IMR-90 (cell line): ENCODE results near the gene RECQL5. TPM values are rescaled to one million over a fixed set of nuclear protein-coding genes. Genes with fewer than 3 reads are reported as not detected.

Experiments
- ATAC-seq: fragments of 200-7000 bp; cut with Tn5 transposase; 2 replicates; pipeline ENCODE4 v1.9.1; 2020; ENCODE audit warnings: low read depth, mild to moderate bottlenecking, moderate library complexity
- BruUV-seq: library from RNA; stranded (reverse); fragments of 400-500 nt; replicated peaks from 2 replicates; lab custom pipeline; 2021; lab: Mats Ljungman, UMichigan
- CTCF ChIA-PET: fragments of 300-600 bp; formaldehyde crosslinking; extraction: SDS; loops from one replicate; lab custom pipeline; 2021; ENCODE audit warnings: antibody characterized with exemption; lab: Yijun Ruan, JAX
- POLR2A ChIA-PET: fragments of 300-600 bp; sonication (Branson Sonifier 250); formaldehyde crosslinking; loops from one replicate; lab custom pipeline; 2022; ENCODE audit warnings: antibody characterized with exemption; ENCODE audit not compliant: unreplicated experiment; lab: Charles Lee
- DNase-seq: peaks from one replicate; pipeline ENCODE4 v3.0.0; 2013
- H2AFZ ChIP-seq: replicated peaks from 2 replicates; pipeline ENCODE3; 2013; ENCODE audit warnings: low read length, mild to moderate bottlenecking; ENCODE audit not compliant: poor library complexity
- H2AK5ac ChIP-seq: 2 replicates; pipeline ENCODE4 v1.6.1; 2013; ENCODE audit warnings: low read depth, low read length, inconsistent platforms
- H2AK9ac ChIP-seq: replicated peaks from 2 replicates; pipeline ENCODE3; 2013; ENCODE audit warnings: mild to moderate bottlenecking, low read depth, low read length, moderate library complexity; ENCODE audit not compliant: poor library complexity
- H2BK120ac ChIP-seq: 2 replicates; pipeline ENCODE4 v1.6.1; 2013; ENCODE audit warnings: low read depth, low read length, inconsistent platforms
- H2BK15ac ChIP-seq: 3 replicates; pipeline ENCODE4 v1.6.1; 2013; ENCODE audit warnings: low read depth, low read length, inconsistent platforms
- H2BK20ac ChIP-seq: 2 replicates; pipeline ENCODE4 v1.6.1; 2013; ENCODE audit warnings: low read depth, mild to moderate bottlenecking, inconsistent platforms, low read length, moderate library complexity
- H2BK5ac ChIP-seq: 2 replicates; pipeline ENCODE4 v1.6.1; 2013; ENCODE audit warnings: mild to moderate bottlenecking, low read depth, low read length, inconsistent platforms; ENCODE audit not compliant: poor library complexity, severe bottlenecking
- H3K14ac ChIP-seq: replicated peaks from 2 replicates; pipeline ENCODE4 v1.6.1; 2013; ENCODE audit warnings: low read depth, low read length, inconsistent platforms
- H3K18ac ChIP-seq: 2 replicates; pipeline ENCODE4 v1.6.1; 2013; ENCODE audit warnings: low read depth, low read length, control low read depth
- H3K23ac ChIP-seq: 2 replicates; pipeline ENCODE4 v1.6.1; 2013; ENCODE audit warnings: low read depth, low read length, inconsistent platforms
- H3K27ac ChIP-seq: 2 replicates; pipeline ENCODE4 v1.5.1; 2013; ENCODE audit warnings: mild to moderate bottlenecking, control low read depth, low read length; ENCODE audit not compliant: insufficient read depth
- H3K27me3 ChIP-seq: 2 replicates; pipeline ENCODE4 v1.6.1; 2013; ENCODE audit warnings: low read length; ENCODE audit not compliant: control insufficient read depth, insufficient read depth
- H3K36me3 ChIP-seq: 2 replicates; pipeline ENCODE4 v1.6.1; 2013; ENCODE audit warnings: low read length, mixed read lengths; ENCODE audit not compliant: control insufficient read depth, insufficient read depth
- H3K4ac ChIP-seq: 2 replicates; pipeline ENCODE4 v1.6.1; 2013; ENCODE audit warnings: low read depth, low read length, inconsistent platforms
- H3K4me1 ChIP-seq: 2 replicates; pipeline ENCODE4 v1.6.1; 2013; ENCODE audit warnings: low read length, mixed read lengths; ENCODE audit not compliant: control insufficient read depth, insufficient read depth
- H3K4me2 ChIP-seq: 2 replicates; pipeline ENCODE4 v1.6.1; 2013; ENCODE audit warnings: low read depth, mild to moderate bottlenecking, control low read depth, low read length, moderate library complexity
- H3K4me3 ChIP-seq: 2 replicates; pipeline ENCODE4 v1.5.1; 2013; ENCODE audit warnings: low read depth, mild to moderate bottlenecking, control low read depth, low read length, moderate library complexity; ENCODE audit not compliant: insufficient read depth
- H3K56ac ChIP-seq: 2 replicates; pipeline ENCODE4 v1.6.1; 2013; ENCODE audit warnings: low read length, inconsistent platforms; ENCODE audit not compliant: insufficient read depth; ENCODE audit errors: extremely low read depth
- H3K79me1 ChIP-seq, 2 experiments: 2 replicates each; pipeline ENCODE4 v1.6.1; 2013; ENCODE audit warnings: low read length in 2 of 2, inconsistent platforms in 1 of 2, low read depth in 1 of 2
- H3K9ac ChIP-seq: 2 replicates; pipeline ENCODE4 v1.6.1; 2013; ENCODE audit warnings: low read depth, low read length, control low read depth
- H3K9me1 ChIP-seq: 2 replicates; pipeline ENCODE4 v1.6.1; 2013; ENCODE audit warnings: low read length, inconsistent platforms; ENCODE audit not compliant: insufficient read depth
- H3K9me3 ChIP-seq: 2 replicates; pipeline ENCODE4 v1.6.1; 2013; ENCODE audit warnings: low read length; ENCODE audit not compliant: control insufficient read depth, insufficient read depth
- H4K20me1 ChIP-seq: 2 replicates; pipeline ENCODE4 v1.6.1; 2013; ENCODE audit warnings: low read length, inconsistent platforms; ENCODE audit not compliant: insufficient read depth
- H4K5ac ChIP-seq: 2 replicates; pipeline ENCODE4 v1.6.1; 2013; ENCODE audit warnings: mild to moderate bottlenecking, low read depth, low read length, control low read depth
- H4K8ac ChIP-seq, 2 experiments: 2 replicates each; pipeline ENCODE4 v1.6.1; 2013; ENCODE audit warnings: low read depth in 2 of 2, low read length in 2 of 2, control low read depth in 1 of 2, inconsistent platforms in 1 of 2
- H4K91ac ChIP-seq: 2 replicates; pipeline ENCODE4 v1.6.1; 2013; ENCODE audit warnings: low read depth, low read length, inconsistent platforms; ENCODE audit not compliant: insufficient read depth
- BHLHE40 ChIP-seq: fragments of 150-350 bp; IDR thresholded peaks from 2 replicates; pipeline ENCODE4 v1.6.1; 2016; ENCODE audit warnings: mild to moderate bottlenecking, low read depth, low read length
- CEBPB ChIP-seq: IDR thresholded peaks from 2 replicates; pipeline ENCODE4 v1.6.1; 2012; ENCODE audit warnings: low read depth, low read length, improper control_type of control experiment
- CHD1 ChIP-seq: IDR thresholded peaks from 2 replicates; pipeline ENCODE4 v1.6.1; 2012; ENCODE audit warnings: low read depth, low read length, improper control_type of control experiment
- MAFK ChIP-seq: IDR thresholded peaks from 2 replicates; pipeline ENCODE4 v1.6.1; 2012; ENCODE audit warnings: low read depth, low read length, improper control_type of control experiment
- MAZ ChIP-seq: IDR thresholded peaks from 2 replicates; pipeline ENCODE4 v1.6.1; 2012; ENCODE audit warnings: low read depth, mild to moderate bottlenecking, low read length, improper control_type of control experiment, moderate library complexity, borderline replicate concordance
- NFE2L2 ChIP-seq: fragments of 150-350 bp; IDR thresholded peaks from 2 replicates; pipeline ENCODE4 v1.6.1; 2016; ENCODE audit warnings: low read depth, mild to moderate bottlenecking, low read length
- POLR2A ChIP-seq: IDR thresholded peaks from 2 replicates; pipeline ENCODE4 v1.6.1; 2012; ENCODE audit warnings: mild to moderate bottlenecking, low read depth, low read length
- RAD21 ChIP-seq: IDR thresholded peaks from 2 replicates; pipeline ENCODE4 v1.6.1; 2012; ENCODE audit warnings: low read length, improper control_type of control experiment
- RCOR1 ChIP-seq: IDR thresholded peaks from 2 replicates; pipeline ENCODE4 v1.6.1; 2012; ENCODE audit warnings: mild to moderate bottlenecking, low read length, improper control_type of control experiment; ENCODE audit not compliant: insufficient replicate concordance
- RFX5 ChIP-seq: IDR thresholded peaks from 2 replicates; pipeline ENCODE4 v1.8.0; 2012; ENCODE audit warnings: low read depth, mild to moderate bottlenecking, low read length, moderate library complexity
- SMC3 ChIP-seq: fragments of 150-350 bp; IDR thresholded peaks from 2 replicates; pipeline ENCODE4 v1.6.1; 2016; ENCODE audit warnings: low read depth, mild to moderate bottlenecking, antibody characterized with exemption, low read length, moderate library complexity
- WGBS, 2 experiments: methylation state at CpG; one replicate each; pipeline versions ENCODE4 v1.1.5 to v1.1.7; 2013; ENCODE audit warnings: missing lambda C conversion rate in 2 of 2; ENCODE audit not compliant: insufficient read length in 1 of 2; ENCODE audit errors: extremely low coverage in 2 of 2; 5-methylcytosine and 5-hydroxymethylcytosine counted together
- dilution Hi-C: fragments of 300-500 bp; cut with HindIII; formaldehyde crosslinking; loops from one replicate; pipeline ENCODE4 v1.14.3; 2018; ENCODE audit warnings: low sequenced_read_pairs; ENCODE audit not compliant: unreplicated experiment
- in situ Hi-C: fragments of 300-500 bp; cut with MboI; formaldehyde crosslinking; loops from 3 replicates; pipeline ENCODE4 v1.14.3; 2019; ENCODE audit warnings: low sequenced_read_pairs, inconsistent platforms, mixed read lengths
- intact Hi-C: fragments of 100-400 bp; cut with micrococcal nuclease; formaldehyde crosslinking; loops from 2 replicates; pipeline ENCODE4 v1.10.0; 2022
- polyA plus RNA-seq, 3 experiments: library from polyadenylated mRNA; depleted of rRNA; stranded (reverse); fragments of >200 nt; gene quantifications; 2 replicates each; pipeline ENCODE4 v1.2.3, GENCODE V29; 2012; ENCODE audit warnings: low replicate concordance in 1 of 3
- total RNA-seq: library from RNA; depleted of rRNA; stranded (reverse); fragments of >200 nt; gene quantifications from 2 replicates; pipeline ENCODE4 v1.2.3, GENCODE V29; 2012
- TF ChIP-seq, protein P1 (sequence below): fragments of 150-350 bp; IDR thresholded peaks from 2 replicates; pipeline ENCODE4 v1.6.1; 2016; ENCODE audit warnings: low read depth, mild to moderate bottlenecking, low read length, moderate library complexity, borderline replicate concordance
- TF ChIP-seq, protein P2 (sequence below): conservative IDR thresholded peaks from 2 replicates; pipeline ENCODE4 v1.5.1; 2012; ENCODE audit warnings: mild to moderate bottlenecking, low read depth, low read length, improper control_type of control experiment

The RECQL5 gene
- total and polyA plus RNA-seq, 2 of the 4 experiments (the other 2 are of a cell fraction) = 7.3 to 23.7 TPM

DNA sequence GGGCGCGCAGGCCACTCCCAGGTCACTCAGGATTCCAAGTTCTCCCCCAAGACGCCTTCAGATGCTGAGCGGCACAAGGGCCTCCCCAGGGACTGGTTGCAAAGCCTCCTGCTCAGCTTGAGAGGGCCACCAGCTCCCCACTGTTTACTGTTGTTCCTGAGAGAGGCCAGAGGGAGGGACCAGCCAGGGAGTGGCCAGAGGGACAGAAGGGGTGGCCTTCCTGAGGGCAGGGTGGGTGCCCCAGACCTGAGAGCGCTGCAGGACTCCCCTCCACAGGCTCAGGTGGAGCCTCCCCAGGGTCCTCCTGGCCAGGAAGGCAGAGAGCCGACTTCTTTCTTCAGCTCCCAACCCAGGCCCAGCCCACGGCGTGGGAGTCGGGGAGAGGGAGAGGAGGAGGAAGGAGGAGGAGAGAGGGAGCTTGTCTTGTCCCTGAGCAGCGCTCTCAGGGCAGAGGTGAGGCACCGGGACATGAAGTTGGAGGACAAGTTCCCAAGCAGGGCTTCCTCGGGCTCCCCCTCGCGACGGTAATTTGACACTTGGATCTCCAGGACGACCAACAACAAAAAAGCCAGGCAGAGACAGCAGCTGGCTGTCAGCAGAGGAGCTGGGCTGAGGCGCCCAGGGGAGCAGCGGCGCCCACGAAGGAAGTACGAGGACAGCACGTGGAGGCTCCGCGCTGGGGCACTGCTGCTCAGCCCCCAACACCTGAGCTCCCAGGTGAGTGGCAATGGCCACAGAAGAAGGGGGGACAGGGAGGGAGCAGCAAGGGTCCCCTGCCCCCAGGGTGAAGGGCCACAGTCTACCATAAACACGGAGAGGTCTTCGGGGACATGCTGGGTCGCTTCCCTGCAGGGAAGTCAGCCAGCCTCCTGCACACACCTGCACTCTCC is 33.2 kb downstream of the RECQL5 start:
- in situ Hi-C loops (loop anchor here (5.0 kb wide), 1 partner anchor 114 kb away; no protein-coding TSS in a partner anchor), intact Hi-C loops (loop anchor here (1.0 to 5.0 kb wide), 3 partner anchors 114 to 207 kb away; partner anchors contain the start of genes CASKIN2 and TSEN54), dilution Hi-C loops (no loop called here)
- Histone ChIP-seq H2BK15ac (no peak overlapping the region), H3K27me3 (no peaks in the 10 kb centered on the region), H3K9ac (no peak overlapping the region), H3K4me1 (peaks cover 15% of the 10 kb centered on the region), H3K4ac (peak overlapping the region; percentile 22; the same call in 1 of the 2 replicates), H3K36me3 (peaks cover 10% of the 10 kb centered on the region; the same call in 1 of the 2 replicates), H3K9me1 (no peaks in the 10 kb centered on the region), H3K9me3 (no peaks in the 10 kb centered on the region), H2BK20ac (no peak overlapping the region), H2AFZ (peak overlapping the region; percentile 88), H3K27ac (peak overlapping the region; percentile 0; the same call in 1 of the 2 replicates), H3K23ac (no peak overlapping the region), H3K4me2 (peak overlapping the region; percentile 40; the same call in 1 of the 2 replicates), H3K56ac (no peak overlapping the region), H3K79me1 (peaks cover 0 to 3% of the 10 kb centered on the region in 2 experiments; a peak in 1 of 4 replicates), H4K5ac (no peak overlapping the region), H3K18ac (no peak overlapping the region), H3K4me3 (no peak overlapping the region), H4K91ac (peak overlapping the region; percentile 30; the same call in 1 of the 2 replicates), H2BK5ac (peak overlapping the region; percentile 2), H2AK5ac (no peak overlapping the region; the same call in 1 of the 2 replicates), H4K8ac (no peak overlapping the region; a peak in 1 of 4 replicates), H2AK9ac (peak overlapping the region; percentile 22), H2BK120ac (no peak overlapping the region), H3K14ac (no peak overlapping the region; the same call in 1 of the 2 replicates), H4K20me1 (peaks cover 9% of the 10 kb centered on the region)
- ChIA-PET POLR2A (no interaction called here), CTCF (interaction anchor here (0.6 to 2.3 kb wide), 22 partner anchors 10 to 1000 kb away, joined by 3 to 53 read pairs (median 4); partner anchors contain the start of gene RECQL5)
- ATAC-seq (peak; percentile 83), DNase-seq (peak; percentile 88)
- BruUV-seq = no TSS peak
- 0% methylated on average over 5 of the region's 27 CpGs; no CpG with 5 or more reads in 1 of the 2 experiments for WGBS, 2 experiments
- TF ChIP-seq, protein P1, sequence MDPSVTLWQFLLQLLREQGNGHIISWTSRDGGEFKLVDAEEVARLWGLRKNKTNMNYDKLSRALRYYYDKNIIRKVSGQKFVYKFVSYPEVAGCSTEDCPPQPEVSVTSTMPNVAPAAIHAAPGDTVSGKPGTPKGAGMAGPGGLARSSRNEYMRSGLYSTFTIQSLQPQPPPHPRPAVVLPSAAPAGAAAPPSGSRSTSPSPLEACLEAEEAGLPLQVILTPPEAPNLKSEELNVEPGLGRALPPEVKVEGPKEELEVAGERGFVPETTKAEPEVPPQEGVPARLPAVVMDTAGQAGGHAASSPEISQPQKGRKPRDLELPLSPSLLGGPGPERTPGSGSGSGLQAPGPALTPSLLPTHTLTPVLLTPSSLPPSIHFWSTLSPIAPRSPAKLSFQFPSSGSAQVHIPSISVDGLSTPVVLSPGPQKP = no peak
- TF ChIP-seq CHD1 = no peak
- no peak for TF ChIP-seq NFE2L2
- 0 out of 2 replicates have a peak, but pooled peaks have one; percentile 11 for TF ChIP-seq RAD21
- no peak for TF ChIP-seq MAFK
- no peak for TF ChIP-seq RCOR1
- TF ChIP-seq RFX5 = no peak
- no peak for TF ChIP-seq CEBPB
- 0 out of 2 replicates have a peak, but pooled peaks have one; percentile 32 for TF ChIP-seq BHLHE40
- peak; percentile 43; the same call in 1 of the 2 replicates for TF ChIP-seq MAZ
- TF ChIP-seq, protein P2, sequence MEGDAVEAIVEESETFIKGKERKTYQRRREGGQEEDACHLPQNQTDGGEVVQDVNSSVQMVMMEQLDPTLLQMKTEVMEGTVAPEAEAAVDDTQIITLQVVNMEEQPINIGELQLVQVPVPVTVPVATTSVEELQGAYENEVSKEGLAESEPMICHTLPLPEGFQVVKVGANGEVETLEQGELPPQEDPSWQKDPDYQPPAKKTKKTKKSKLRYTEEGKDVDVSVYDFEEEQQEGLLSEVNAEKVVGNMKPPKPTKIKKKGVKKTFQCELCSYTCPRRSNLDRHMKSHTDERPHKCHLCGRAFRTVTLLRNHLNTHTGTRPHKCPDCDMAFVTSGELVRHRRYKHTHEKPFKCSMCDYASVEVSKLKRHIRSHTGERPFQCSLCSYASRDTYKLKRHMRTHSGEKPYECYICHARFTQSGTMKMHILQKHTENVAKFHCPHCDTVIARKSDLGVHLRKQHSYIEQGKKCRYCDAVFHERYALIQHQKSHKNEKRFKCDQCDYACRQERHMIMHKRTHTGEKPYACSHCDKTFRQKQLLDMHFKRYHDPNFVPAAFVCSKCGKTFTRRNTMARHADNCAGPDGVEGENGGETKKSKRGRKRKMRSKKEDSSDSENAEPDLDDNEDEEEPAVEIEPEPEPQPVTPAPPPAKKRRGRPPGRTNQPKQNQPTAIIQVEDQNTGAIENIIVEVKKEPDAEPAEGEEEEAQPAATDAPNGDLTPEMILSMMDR = peak; percentile 86
- no peak for TF ChIP-seq POLR2A
- no peak; the same call in 1 of the 2 replicates for TF ChIP-seq SMC3
